OCI-LY7 (cell line): ENCODE data around the gene DDA1.

Source experiments
- CTCF ChIP-seq: fragments of 200-600 bp; sonication (generic); conservative IDR thresholded peaks from 2 replicates; pipeline ENCODE4 v1.5.1; 2014; ENCODE audit warnings: mild to moderate bottlenecking, antibody characterized with exemption, low read length, moderate library complexity, mixed read lengths
- EZH2phosphoT487 ChIP-seq: fragments of 200-600 bp; sonication (generic); IDR thresholded peaks from 2 replicates; pipeline ENCODE4 v1.6.1; 2018; ENCODE audit warnings: low read depth, borderline replicate concordance, mild to moderate bottlenecking, mixed run types, antibody characterized with exemption, low read length, moderate library complexity, mixed read lengths

GRCh38 chr19:17293605-17294004 lies 15.8 kb upstream of the DDA1 start:
- TF ChIP-seq CTCF (0 out of 2 replicates have a peak, but pooled peaks have one; percentile 15), EZH2phosphoT487 (no peak)
